Stimulated activated CD4-positive, alpha-beta T cell treated with anti-CD3 and anti-CD28 coated beads, Interleukin-4, amount 100 ng/mL, for 1 hour (primary cell): Measurements from ENCODE around the gene GRB7.
"Not testable (repeated sequence)": the region's sequence is repeated elsewhere in the genome, so short reads cannot be mapped to it uniquely, and the experiment has no call there.

ENCODE experiments used
- DNase-seq: peaks from one replicate; pipeline ENCODE4 v3.0.0-alpha.2; 2020

The GRB7 gene

DNA sequence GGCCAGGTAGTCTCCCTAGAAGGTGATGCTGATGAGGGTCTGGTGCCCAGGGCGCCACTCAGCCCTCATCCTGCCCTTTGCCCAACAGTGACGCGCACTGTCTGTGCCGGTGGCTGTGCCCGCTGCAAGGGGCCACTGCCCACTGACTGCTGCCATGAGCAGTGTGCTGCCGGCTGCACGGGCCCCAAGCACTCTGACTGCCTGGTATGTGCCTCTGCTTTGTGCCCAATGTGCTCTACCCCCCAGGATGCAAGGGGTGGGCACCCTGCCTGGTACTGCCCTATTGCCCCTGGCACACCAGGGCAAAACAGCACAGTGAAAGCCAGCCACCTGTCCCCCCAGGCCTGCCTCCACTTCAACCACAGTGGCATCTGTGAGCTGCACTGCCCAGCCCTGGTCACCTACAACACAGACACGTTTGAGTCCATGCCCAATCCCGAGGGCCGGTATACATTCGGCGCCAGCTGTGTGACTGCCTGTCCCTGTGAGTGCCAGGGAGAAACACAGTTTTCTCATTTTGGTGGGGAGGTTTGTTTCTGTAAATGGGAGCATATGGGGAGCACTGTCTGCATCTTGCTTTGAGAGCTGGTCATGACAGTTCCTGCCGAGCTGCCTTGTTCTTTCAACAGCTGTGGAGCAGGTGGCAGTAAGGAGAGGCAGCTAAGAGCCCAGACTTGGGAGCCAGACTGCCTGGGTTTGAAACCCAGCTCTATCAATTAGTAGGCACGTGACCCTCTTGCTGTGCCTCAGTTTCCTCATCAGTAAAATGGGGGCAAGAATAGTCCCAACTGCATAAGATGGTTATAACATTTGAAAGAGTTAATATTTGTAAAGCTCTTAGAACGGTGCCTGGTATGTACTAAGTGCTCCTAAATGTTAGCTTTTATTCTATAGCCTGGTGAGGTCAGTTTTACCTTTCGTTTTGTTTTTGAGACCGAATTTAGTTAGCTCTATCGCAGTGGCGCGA, 27.5 kb upstream of the GRB7 start:
- no peak for DNase-seq

DNA sequence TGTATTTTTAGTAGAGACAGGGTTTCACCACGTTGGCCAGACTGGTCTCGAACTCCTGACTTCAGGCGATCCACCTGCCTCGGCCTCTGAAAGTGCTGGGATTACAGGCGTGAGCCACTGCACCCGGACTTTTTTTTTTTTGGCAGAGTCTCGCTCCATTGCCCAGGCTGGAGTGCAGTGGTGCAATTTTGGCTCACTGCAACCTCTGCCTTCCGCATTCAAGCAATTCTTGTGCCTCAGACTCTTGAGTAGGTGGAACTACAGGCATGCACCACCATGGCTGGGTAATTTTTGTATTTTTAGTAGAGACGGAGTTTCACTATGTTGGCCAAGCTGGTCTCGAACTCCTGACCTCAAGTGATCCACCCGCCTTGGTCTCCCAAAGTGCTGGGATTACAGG, 26.7 kb upstream of the GRB7 start:
- DNase-seq: not testable (repeated sequence)

DNA sequence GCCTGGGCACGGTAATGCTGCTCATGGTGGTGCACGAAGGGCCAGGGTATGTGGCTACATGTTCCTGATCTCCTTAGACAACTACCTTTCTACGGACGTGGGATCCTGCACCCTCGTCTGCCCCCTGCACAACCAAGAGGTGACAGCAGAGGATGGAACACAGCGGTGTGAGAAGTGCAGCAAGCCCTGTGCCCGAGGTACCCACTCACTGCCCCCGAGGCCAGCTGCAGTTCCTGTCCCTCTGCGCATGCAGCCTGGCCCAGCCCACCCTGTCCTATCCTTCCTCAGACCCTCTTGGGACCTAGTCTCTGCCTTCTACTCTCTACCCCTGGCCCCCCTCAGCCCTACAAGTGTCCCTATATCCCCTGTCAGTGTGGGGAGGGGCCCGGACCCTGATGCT, 25.9 kb upstream of the GRB7 start:
- no peak for DNase-seq

DNA sequence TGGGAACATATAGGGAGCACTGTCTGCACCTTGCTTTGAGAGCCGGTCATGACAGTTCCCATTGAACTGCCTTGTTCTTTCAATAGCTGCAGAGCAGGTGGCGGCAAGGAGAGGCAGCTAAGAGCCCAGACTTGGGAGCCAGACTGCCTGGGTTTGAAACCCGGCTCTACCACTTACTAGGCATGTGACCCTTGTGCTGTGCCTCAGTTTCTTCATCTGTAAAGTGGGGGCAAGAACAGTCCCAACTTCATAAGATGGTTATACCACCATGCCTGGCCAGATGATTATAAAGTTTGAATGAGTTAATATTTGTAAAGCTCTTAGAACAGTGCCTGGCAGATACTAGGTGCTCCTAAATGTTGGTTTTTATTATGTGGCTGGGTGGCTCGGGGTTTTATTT, 23.5 kb upstream of the GRB7 start:
- DNase-seq: no peak

DNA sequence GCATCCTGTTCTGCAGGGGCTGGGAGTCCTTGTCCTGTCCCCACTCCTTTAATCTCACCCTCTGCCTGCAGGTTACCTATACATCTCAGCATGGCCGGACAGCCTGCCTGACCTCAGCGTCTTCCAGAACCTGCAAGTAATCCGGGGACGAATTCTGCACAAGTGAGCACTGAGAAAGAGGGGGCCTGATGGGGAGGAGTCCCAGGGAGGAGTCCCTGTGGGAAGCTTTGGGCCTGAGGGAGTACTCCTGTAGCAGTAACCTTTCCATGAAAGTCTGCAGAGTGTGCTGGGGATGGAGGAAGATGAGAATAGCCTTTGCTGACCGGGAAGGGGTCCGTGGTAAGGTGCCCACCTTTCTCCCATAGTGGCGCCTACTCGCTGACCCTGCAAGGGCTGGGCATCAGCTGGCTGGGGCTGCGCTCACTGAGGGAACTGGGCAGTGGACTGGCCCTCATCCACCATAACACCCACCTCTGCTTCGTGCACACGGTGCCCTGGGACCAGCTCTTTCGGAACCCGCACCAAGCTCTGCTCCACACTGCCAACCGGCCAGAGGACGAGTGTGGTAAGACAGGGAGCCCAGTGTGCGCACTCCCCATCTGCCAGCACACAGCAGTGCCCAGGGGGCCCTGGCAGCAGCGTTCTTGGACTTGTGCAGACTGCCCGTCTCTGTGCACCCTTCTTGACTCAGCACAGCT, 22.2 kb upstream of the GRB7 start:
- DNase-seq: no peak

DNA sequence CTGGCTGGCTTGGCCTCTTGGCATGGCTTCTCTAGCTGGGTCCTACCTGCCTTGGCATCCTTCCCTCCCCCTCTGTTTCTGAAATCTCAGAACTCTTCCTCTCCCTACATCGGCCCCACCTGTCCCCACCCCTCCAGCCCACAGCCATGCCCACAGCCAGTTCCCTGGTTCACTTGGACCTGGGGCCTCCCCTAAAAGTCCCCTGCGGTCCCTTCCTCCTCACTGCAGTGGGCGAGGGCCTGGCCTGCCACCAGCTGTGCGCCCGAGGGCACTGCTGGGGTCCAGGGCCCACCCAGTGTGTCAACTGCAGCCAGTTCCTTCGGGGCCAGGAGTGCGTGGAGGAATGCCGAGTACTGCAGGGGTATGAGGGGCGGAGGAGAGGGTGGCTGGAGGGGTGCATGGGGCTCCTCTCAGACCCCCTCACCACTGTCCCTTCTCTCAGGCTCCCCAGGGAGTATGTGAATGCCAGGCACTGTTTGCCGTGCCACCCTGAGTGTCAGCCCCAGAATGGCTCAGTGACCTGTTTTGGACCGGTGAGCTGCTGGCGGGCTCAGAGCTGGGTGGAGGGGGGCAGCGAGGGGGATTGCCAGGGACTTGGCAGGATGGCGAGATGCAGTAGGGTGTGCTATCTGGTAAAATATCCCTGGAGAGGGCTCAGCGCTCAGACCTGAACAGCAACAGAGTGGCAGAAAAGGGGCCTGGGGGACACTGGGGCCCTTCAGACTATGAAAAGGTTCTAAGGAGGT, 21.5 kb upstream of the GRB7 start:
- DNase-seq: no peak

DNA sequence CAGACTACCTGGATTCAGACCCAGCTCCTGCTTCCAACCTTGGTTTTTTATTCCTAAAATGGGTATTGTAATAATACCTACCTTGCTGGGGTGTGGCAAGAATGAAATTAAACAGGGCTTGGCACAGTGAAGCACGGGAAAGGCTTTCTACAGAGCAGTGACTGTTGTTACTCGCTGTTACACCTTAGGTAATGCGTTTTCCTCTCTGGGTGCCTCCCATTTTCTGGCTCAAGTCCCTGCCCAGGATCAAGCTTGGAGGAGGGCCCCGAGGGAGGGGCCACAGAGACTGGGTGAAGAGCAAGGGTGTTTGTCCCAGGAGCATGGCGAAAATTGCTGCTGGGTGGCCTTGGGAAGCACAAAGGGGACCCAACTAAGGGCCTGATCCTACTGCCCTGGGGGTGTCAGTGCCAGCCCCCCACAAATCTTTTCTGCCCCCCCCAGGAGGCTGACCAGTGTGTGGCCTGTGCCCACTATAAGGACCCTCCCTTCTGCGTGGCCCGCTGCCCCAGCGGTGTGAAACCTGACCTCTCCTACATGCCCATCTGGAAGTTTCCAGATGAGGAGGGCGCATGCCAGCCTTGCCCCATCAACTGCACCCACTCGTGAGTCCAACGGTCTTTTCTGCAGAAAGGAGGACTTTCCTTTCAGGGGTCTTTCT, 20.7 kb upstream of the GRB7 start:
- DNase-seq: no peak

DNA sequence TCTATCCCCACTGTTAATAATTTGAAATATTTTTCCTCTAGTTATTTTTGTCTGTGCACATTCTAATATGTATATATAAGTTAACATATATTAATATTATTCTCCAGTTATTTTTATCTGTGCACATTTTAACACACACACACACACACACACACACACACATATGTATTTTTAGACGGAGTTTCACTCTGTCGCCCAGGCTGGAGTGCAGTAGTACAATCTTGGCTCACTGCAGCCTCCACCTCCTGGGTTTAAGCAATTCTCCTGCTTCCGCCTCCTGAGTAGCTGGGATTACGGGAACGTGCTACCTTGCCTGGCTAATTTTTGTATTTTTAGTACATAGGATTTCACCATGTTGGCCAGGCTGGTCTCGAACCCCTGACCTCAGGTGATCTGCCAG, 20.1 kb upstream of the GRB7 start:
- DNase-seq: no peak

DNA sequence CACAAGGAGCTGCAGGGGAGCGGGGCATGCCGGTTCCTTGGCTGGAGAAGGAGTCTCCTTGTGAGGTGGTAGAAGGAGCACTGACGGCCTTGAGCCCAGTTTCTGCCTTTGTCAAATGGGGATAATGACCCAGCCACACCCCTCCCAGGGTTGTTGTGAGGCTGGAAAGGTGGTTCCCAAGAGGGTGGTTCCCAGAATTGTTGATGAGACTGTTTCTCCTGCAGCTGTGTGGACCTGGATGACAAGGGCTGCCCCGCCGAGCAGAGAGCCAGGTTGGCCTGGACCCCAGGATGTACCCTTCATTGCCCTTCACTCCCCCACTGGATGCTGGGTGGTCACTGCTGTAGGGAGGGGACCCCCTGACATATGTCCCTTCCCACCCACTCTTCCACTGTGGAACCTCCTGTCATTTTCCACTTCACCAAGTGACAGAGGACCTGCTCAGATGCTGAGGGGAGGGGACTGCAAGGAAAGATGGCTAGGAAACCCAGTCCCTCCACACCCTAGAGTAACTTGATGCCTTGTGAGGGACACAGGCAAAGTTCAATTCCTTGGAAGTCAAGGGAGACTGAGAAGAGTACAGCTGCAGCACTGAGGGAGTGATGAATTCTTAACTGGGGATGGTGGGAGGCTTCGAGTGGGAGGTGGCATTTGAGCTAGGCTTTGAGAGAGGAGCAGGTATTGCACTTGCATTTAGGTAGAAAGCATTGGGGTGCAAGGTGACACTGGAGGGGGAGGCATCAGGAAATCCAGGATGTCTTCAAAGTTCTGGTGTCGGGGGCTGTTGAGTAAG, 18.0 kb upstream of the GRB7 start:
- no peak for DNase-seq

DNA sequence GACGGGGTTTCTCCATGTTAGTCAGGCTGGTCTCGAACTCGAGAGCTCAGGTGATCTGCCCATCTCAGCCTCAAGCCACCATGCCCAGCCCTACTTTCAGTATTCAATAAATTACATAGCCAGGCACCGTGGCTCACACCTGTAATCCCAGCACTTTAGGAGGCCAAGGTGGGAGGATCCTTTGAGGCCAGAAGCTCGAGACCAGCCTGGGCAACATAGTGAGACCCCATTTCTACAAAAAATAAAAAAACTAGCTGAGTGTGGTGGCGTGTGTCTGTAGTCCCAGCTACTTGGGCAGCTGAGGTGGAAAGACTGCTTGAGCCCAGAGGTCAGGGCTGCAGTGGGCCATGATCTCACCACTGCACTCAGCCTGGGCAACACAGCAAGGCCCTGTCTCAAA, 15.6 kb upstream of the GRB7 start:
- no peak for DNase-seq

DNA sequence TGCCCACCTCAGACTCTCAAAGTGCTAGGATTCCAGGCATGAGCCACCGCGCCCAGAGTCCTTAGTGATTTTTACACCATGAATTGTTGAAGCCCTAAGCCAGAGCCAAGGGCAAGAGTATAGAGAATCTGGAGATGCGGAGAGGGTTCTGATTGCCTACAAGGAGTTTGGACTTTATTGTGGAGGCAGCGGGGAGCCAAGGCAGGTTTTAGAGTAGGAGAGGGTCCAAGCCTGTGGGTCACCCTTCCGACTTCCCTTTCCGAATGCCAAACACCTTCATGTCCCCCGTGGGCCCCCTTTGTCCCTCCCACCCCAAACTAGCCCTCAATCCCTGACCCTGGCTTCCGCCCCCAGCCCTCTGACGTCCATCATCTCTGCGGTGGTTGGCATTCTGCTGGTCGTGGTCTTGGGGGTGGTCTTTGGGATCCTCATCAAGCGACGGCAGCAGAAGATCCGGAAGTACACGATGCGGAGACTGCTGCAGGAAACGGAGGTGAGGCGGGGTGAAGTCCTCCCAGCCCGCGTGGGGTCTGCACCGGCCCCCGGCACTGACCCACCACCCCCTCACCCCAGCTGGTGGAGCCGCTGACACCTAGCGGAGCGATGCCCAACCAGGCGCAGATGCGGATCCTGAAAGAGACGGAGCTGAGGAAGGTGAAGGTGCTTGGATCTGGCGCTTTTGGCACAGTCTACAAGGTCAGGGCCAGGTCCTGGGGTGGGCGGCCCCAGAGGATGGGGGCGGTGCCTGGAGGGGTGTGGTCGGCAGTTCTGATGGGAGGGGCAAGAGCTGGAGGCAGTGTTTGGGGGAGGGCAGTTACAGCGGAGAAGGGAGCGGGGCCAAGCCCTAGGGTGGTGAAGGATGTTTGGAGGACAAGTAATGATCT, 14.5 kb upstream of the GRB7 start:
- no peak for DNase-seq

DNA sequence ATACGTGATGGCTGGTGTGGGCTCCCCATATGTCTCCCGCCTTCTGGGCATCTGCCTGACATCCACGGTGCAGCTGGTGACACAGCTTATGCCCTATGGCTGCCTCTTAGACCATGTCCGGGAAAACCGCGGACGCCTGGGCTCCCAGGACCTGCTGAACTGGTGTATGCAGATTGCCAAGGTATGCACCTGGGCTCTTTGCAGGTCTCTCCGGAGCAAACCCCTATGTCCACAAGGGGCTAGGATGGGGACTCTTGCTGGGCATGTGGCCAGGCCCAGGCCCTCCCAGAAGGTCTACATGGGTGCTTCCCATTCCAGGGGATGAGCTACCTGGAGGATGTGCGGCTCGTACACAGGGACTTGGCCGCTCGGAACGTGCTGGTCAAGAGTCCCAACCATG, 13.0 kb upstream of the GRB7 start:
- no peak for DNase-seq

DNA sequence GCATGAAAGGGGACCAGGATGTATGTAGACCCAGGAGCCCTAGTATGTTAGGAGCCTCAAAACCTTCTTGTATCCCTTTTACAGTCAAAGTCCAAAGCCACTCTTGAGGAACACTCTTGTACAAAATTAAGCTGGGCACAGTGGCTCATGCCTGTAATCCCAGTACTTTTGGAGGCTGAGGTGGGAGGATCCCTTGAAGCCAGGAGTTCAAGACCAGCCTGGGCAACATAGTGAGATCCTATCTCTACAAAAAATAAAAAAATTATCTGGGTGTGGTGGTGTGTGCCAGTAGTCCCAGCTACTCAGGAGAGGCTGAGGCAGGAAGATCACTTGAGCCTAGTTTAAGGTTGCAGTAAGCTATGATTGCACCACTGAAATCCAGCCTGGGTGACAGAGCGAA, 11.8 kb upstream of the GRB7 start:
- not testable (repeated sequence) for DNase-seq

DNA sequence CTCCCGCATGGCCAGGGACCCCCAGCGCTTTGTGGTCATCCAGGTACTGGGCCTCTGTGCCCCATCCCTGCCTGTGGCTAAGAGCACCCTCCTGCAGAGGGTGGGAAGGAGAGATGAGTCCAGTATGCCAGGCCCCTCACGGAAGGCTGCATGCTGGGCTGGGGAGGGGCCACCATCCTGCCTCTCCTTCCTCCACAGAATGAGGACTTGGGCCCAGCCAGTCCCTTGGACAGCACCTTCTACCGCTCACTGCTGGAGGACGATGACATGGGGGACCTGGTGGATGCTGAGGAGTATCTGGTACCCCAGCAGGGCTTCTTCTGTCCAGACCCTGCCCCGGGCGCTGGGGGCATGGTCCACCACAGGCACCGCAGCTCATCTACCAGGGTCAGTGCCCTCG, 11.1 kb upstream of the GRB7 start:
- no peak for DNase-seq

DNA sequence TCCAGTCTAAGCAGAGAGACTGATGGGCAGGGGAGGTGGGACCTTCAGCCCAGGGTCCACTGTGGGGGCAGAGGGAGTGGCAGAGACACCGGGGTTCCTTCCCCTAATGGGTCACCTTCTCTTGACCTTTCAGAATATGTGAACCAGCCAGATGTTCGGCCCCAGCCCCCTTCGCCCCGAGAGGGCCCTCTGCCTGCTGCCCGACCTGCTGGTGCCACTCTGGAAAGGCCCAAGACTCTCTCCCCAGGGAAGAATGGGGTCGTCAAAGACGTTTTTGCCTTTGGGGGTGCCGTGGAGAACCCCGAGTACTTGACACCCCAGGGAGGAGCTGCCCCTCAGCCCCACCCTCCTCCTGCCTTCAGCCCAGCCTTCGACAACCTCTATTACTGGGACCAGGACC, 10.2 kb upstream of the GRB7 start:
- DNase-seq: no peak

DNA sequence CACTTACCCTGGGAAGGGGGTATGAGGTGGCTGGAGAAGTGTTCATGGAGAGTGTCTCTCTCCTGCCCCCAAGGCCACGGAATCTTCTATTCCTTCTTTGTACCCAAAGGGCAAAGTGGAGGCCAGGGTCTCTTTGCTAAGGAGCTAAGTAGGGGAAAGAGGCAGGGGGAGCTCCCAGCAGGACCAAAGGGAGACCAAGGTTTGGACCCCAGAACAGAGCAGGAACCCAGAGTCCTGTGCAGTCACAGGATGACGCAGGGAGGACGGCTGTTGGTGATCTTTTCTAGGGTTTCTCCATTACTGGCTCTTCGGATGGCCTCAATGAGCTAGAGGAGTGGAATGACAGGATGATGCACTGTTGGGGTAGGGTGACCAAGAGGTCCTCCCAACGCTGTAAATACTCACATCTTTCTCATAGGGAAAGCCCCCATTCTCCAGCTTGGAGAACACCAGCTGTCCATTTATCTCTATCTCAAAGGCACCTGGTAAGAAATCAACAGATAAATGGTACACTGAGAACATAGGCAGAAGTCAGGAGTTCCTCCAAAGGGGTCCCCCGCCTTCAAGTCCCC, 8.4 kb upstream of the GRB7 start:
- no peak for DNase-seq

DNA sequence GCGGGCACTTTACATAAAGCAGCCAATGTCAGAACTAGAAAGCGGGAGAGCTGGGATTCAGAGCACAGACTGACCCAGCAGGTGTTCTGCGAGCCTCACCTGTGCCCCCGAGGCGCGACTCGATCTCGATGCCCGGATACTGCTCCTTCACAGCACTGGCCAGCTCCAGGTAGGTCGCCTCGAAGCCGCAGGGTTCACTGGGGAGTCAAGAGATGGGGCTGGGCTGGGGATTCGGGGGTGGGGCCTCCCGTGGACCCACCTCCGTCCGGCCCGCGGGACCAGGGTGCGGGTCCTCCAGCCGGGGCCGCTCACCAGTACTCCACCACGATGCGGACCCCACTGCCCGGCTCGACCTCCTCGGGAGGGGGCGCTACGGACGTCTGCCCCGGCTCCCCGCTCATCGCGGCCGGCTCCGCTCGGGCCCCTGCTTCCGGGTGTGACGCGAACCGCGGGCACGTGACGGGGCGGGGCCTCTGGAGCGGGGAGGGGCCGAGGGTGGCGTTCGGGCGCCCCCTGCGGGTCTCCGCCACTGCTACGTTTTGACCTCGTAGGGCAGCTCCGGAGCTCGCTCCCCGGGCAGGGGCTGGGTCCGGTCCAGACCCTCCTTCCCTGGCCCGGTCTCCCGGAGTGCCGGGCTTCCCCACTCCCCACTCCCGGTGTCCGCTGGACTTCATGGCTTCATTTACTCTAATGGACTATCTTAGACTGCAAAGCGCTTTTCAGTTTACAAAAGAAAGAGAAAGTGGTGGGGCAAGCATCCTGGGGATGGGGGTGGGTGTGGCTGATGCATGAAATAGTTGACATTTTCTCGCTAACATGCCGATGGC, 7.4 kb upstream of the GRB7 start, which contains the start of gene MIEN1:
MIEN1 (minus strand) TSS at position 438 of the 827 bp plus-strand sequence; CDS start at position 401, 37 bp downstream.
- DNase-seq: peak; percentile 94

DNA sequence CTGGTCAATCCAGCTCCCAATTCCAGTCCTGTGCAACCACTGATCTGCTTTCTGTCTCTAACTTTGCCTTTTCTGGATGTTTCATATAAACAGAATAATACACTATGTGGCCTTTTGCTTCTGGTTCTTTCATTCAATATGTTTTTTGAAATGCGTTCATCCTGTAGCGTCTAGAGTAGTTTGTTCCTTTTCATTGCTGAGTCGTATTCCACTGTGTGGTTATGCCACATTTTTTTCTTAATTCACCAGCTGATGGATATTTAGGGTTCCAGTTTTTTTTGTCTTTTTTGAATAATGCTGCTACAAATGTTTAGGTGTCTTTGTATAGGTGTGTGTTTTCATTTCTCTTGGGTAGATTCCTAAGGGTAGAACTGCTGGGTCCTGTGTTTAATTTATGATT, 5.2 kb upstream of the GRB7 start:
- no peak for DNase-seq

DNA sequence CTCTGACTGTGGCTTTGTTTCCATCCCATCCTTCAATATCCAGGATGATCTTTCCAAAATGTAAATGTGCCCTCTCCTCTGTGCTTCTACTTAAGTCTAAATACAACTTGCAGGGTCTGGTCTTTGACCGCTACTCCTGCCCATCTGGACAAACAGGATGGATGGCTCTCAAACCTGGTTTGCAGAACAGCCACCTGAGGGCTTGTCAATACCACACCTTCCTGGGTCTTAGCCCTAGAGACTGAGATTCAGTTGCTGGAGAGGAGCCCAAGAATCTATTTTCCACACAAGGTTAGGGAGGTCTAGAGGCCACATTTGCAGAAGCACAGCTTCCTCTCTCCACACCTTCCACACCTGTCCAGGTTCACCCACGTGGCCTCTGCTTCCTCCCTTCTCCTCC, 1.9 kb upstream of the GRB7 start:
- no peak for DNase-seq
